Karpas-422 (cell line): ENCODE results near the gene UGT1A7. TPM values are rescaled to one million over a fixed set of nuclear protein-coding genes. Genes with fewer than 3 reads are reported as not detected.

Source experiments
- DNase-seq: peaks from one replicate; pipeline ENCODE4 v3.0.0-alpha.2; 2015
- H2AFZ ChIP-seq: fragments of 200-600 bp; sonication (generic); 2 replicates; pipeline ENCODE4 v1.6.1; 2014; ENCODE audit warnings: antibody characterized with exemption, low read length, mixed read lengths
- H3K27ac ChIP-seq: fragments of 200-600 bp; sonication (generic); 2 replicates; pipeline ENCODE4 v1.5.1; 2014; ENCODE audit warnings: mild to moderate bottlenecking, low read length, moderate library complexity
- H3K27me3 ChIP-seq: fragments of 200-600 bp; sonication (generic); 2 replicates; pipeline ENCODE4 v1.6.1; 2014; ENCODE audit warnings: low read length, mixed read lengths
- H3K36me3 ChIP-seq: fragments of 200-600 bp; sonication (generic); 2 replicates; pipeline ENCODE4 v1.6.1; 2014; ENCODE audit warnings: low read length, mixed read lengths; ENCODE audit not compliant: insufficient read depth
- H3K4me1 ChIP-seq: fragments of 200-600 bp; sonication (generic); 2 replicates; pipeline ENCODE4 v1.6.1; 2014; ENCODE audit warnings: mild to moderate bottlenecking, low read length, mixed read lengths
- H3K4me2 ChIP-seq: fragments of 200-600 bp; sonication (generic); 2 replicates; pipeline ENCODE4 v1.6.1; 2014; ENCODE audit warnings: low read length, low read depth, mild to moderate bottlenecking; ENCODE audit not compliant: poor library complexity, severe bottlenecking
- H3K4me3 ChIP-seq: fragments of 200-600 bp; sonication (generic); 2 replicates; pipeline ENCODE4 v1.5.1; 2014; ENCODE audit warnings: mild to moderate bottlenecking, antibody characterized with exemption, low read length, mixed read lengths
- H3K79me2 ChIP-seq: fragments of 200-600 bp; sonication (generic); 2 replicates; pipeline ENCODE4 v1.6.1; 2014; ENCODE audit warnings: mild to moderate bottlenecking, low read length, mixed read lengths
- H3K9ac ChIP-seq: fragments of 200-600 bp; sonication (generic); 2 replicates; pipeline ENCODE4 v1.6.0; 2014; ENCODE audit warnings: low read length
- H3K9me2 ChIP-seq: fragments of 200-600 bp; sonication (generic), shearing (Covaris generic); replicated peaks from 2 replicates; pipeline ENCODE4 v1.6.0; 2014; ENCODE audit warnings: mild to moderate bottlenecking, low read length, moderate library complexity; ENCODE audit not compliant: insufficient read depth
- H3K9me3 ChIP-seq: fragments of 300-700, 200-600 bp; sonication (generic); 2 replicates; pipeline ENCODE4 v1.6.1; 2014; ENCODE audit warnings: low read length, mixed read lengths
- H4K20me1 ChIP-seq: fragments of 200-600 bp; sonication (generic); 2 replicates; pipeline ENCODE4 v1.6.1; 2014; ENCODE audit warnings: mild to moderate bottlenecking, antibody characterized with exemption, low read length, low read depth; ENCODE audit not compliant: insufficient read depth
- total RNA-seq: library from RNA; depleted of rRNA; stranded (reverse); fragments of >200 nt; shearing (Covaris generic); gene quantifications from 2 replicates; pipeline ENCODE4 v1.2.3, GENCODE V29; 2014; ENCODE audit warnings: low replicate concordance

Gene UGT1A7
- total RNA-seq, 1 experiment from 2014 or later, result not detected

DNA sequence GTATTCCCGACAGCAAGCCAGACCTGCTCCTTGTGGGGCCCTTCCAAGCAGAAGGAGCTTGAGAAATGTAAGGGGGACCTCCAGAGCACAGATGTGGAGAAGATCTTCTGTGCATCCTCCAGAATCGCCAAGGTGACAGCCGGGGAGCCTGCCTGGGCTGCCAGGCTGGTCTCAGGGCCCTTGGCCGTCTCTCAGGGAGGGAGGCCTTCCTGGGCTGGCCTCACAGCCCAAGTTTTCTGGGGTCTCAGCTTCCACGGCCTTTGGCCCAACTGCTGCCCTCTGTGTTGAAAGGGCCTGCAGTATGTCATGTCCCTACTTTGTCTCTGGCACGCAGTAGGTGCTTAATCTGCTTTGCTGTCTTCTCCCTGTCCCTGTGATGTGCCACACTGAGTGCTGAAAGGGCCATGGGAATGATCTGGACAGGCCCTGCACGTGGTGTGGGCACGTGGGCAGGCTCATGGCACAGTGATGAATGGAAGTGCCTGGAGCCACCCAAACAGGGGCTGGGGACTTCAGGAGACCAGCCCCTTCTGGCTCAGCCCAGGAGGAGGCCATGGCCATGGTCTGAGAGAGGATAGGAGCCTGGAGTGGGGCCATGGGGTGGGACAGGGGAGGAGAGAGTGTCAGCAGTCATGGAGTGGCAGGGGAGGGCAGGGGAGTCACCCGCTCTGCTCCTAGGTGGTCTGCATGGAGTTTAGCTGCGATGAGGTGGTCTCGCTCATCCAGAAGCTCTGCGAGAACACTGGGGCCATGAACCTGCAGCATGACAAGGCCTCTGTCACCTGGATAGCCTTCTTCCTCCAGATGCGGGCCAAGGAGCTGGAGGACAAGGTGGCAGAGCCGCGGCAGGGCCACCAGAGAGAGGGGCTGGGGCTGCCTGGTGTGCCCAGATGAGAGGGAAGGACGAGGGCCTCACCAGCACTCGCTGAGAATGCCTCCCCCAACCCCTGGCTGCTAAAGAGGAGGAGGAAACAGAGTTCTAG lies 137.2 kb downstream of the UGT1A7 start:
- no peak overlapping the region for H3K4me2 ChIP-seq

GRCh38 chr2:233819884-233820773 lies 138.4 kb downstream of the UGT1A7 start:
- Histone ChIP-seq H3K9me3 (no peaks in the 10 kb centered on the region), H3K27ac (no peak overlapping the region), H3K36me3 (no peaks in the 10 kb centered on the region), H3K4me1 (peaks cover 59% of the 10 kb centered on the region), H2AFZ (no peak overlapping the region), H3K9me2 (no peaks in the 10 kb centered on the region), H3K9ac (no peak overlapping the region), H3K4me2 (no peak overlapping the region), H3K27me3 (no peaks in the 10 kb centered on the region), H3K79me2 (no peaks in the 10 kb centered on the region), H4K20me1 (no peaks in the 10 kb centered on the region), H3K4me3 (no peak overlapping the region)
- no peak for DNase-seq

More for the DNA sequence above, 137.2 kb downstream of the UGT1A7 start:
- no peaks in the 10 kb centered on the region for H3K27me3 ChIP-seq
- H3K79me2 ChIP-seq, result no peaks in the 10 kb centered on the region
- H3K9me2 ChIP-seq, result no peaks in the 10 kb centered on the region
- no peak overlapping the region for H3K27ac ChIP-seq
- H4K20me1 ChIP-seq, result no peaks in the 10 kb centered on the region
- no peaks in the 10 kb centered on the region for H3K36me3 ChIP-seq
- no peaks in the 10 kb centered on the region for H3K9me3 ChIP-seq
- DNase-seq, result no peak
- no peak overlapping the region for H2AFZ ChIP-seq
- no peak overlapping the region for H3K9ac ChIP-seq
- no peak overlapping the region for H3K4me3 ChIP-seq
- peaks cover 59% of the 10 kb centered on the region for H3K4me1 ChIP-seq

- no peak overlapping the region for H3K4me3 ChIP-seq
- H3K27ac ChIP-seq, result no peak overlapping the region
- no peaks in the 10 kb centered on the region for H3K79me2 ChIP-seq
- H4K20me1 ChIP-seq, result no peaks in the 10 kb centered on the region
- no peak overlapping the region for H2AFZ ChIP-seq
- no peaks in the 10 kb centered on the region for H3K36me3 ChIP-seq
- H3K27me3 ChIP-seq, result no peaks in the 10 kb centered on the region
- no peak overlapping the region for H3K9ac ChIP-seq
- H3K9me2 ChIP-seq, result no peaks in the 10 kb centered on the region
- peaks cover 60% of the 10 kb centered on the region for H3K4me1 ChIP-seq
- DNase-seq, result no peak
- no peaks in the 10 kb centered on the region for H3K9me3 ChIP-seq
- H3K4me2 ChIP-seq, result no peak overlapping the region
Measured at GRCh38 chr2:233820774-233821105, 139.0 kb downstream of the UGT1A7 start.

DNA sequence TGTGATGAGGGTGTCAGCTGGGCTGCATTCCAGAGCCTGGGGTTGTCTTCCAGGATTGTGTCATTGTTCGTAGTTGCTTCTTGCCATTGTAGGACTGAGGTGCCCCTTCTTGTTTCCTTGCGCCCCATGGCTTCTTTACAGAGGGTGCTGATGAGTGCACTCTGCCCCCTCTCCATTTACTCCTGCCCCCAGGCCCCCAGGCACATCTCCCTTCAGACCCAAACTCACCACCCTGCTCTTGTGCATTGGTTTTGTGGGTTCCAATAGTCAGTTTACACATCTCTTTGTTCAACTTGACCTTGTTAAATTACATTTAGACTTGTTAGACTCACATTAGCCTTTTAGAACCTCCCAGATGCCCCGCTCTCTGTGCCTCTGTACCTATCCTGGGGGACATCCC lies 139.5 kb downstream of the UGT1A7 start:
- Histone ChIP-seq H3K4me3 (no peak overlapping the region), H3K36me3 (no peaks in the 10 kb centered on the region), H3K9me2 (no peaks in the 10 kb centered on the region), H3K4me2 (no peak overlapping the region), H3K27ac (no peak overlapping the region), H3K4me1 (peaks cover 57% of the 10 kb centered on the region), H4K20me1 (no peaks in the 10 kb centered on the region), H2AFZ (no peak overlapping the region), H3K9ac (no peak overlapping the region), H3K27me3 (no peaks in the 10 kb centered on the region), H3K79me2 (no peaks in the 10 kb centered on the region), H3K9me3 (no peaks in the 10 kb centered on the region)
- no peak for DNase-seq

DNA sequence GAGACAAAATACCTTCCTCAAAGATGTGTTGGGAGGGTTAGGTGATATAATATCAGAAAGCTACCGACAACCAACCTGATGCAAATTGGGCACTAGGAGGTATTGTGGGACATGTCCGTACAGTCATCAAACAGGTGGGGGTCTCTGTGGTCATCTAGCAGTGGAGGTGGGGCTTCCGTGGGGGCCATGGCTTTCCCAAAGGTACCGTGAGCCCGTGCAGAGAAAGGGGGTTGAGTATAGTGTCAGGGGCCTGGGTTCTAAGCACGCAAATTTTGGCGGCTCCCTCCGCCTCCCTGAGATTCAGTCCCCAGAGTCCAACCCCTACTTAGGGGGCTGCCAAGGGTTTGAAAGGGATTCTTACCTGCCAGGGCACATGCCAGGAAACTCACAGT lies 140.0 kb downstream of the UGT1A7 start:
- H3K4me1 ChIP-seq, result peaks cover 61% of the 10 kb centered on the region
- H3K4me2 ChIP-seq, result no peak overlapping the region
- no peak overlapping the region for H3K4me3 ChIP-seq
- H3K9me2 ChIP-seq, result no peaks in the 10 kb centered on the region
- no peaks in the 10 kb centered on the region for H3K27me3 ChIP-seq
- no peaks in the 10 kb centered on the region for H3K9me3 ChIP-seq
- H3K36me3 ChIP-seq, result no peaks in the 10 kb centered on the region
- no peak overlapping the region for H3K9ac ChIP-seq
- no peaks in the 10 kb centered on the region for H4K20me1 ChIP-seq
- DNase-seq, result no peak
- no peak overlapping the region for H3K27ac ChIP-seq
- no peaks in the 10 kb centered on the region for H3K79me2 ChIP-seq
- no peak overlapping the region for H2AFZ ChIP-seq

- no peak overlapping the region for H3K4me2 ChIP-seq
- DNase-seq, result no peak
- H2AFZ ChIP-seq, result no peak overlapping the region
- H3K27me3 ChIP-seq, result no peaks in the 10 kb centered on the region
- H3K4me1 ChIP-seq, result peaks cover 63% of the 10 kb centered on the region
- no peak overlapping the region for H3K4me3 ChIP-seq
- H3K79me2 ChIP-seq, result no peaks in the 10 kb centered on the region
- no peaks in the 10 kb centered on the region for H4K20me1 ChIP-seq
- H3K9me3 ChIP-seq, result no peaks in the 10 kb centered on the region
- H3K9me2 ChIP-seq, result no peaks in the 10 kb centered on the region
- 0 out of 2 replicates have a peak overlapping the region, but pooled peaks have one; percentile 35 for H3K9ac ChIP-seq
- H3K27ac ChIP-seq, result no peak overlapping the region
- H3K36me3 ChIP-seq, result no peaks in the 10 kb centered on the region
Measured at GRCh38 chr2:233822101-233822771, 140.5 kb downstream of the UGT1A7 start.
